Loucy (cell line): Measurements from ENCODE around the gene TRAPPC14.

Experiments
- H2AFZ ChIP-seq: fragments of 200-600 bp; sonication (generic); 2 replicates; pipeline ENCODE4 v1.6.0; 2016; ENCODE audit warnings: antibody characterized with exemption, mild to moderate bottlenecking, low read length, moderate library complexity
- H3F3A ChIP-seq: fragments of 200-600 bp; 2 replicates; pipeline ENCODE4 v1.6.0; 2016; ENCODE audit warnings: antibody characterized with exemption, low read depth, mild to moderate bottlenecking
- H3K27me3 ChIP-seq: fragments of 200-600 bp; sonication (generic); 2 replicates; pipeline ENCODE4 v1.6.1; 2014; ENCODE audit warnings: low read length, mild to moderate bottlenecking; ENCODE audit not compliant: insufficient read depth, poor library complexity, severe bottlenecking
- H3K36me3 ChIP-seq: fragments of 200-600 bp; sonication (generic); 2 replicates; pipeline ENCODE4 v1.6.1; 2016; ENCODE audit warnings: low read length; ENCODE audit not compliant: insufficient read depth
- H3K4me1 ChIP-seq: fragments of 200-600 bp; sonication (generic); 2 replicates; pipeline ENCODE4 v1.5.1; 2014; ENCODE audit warnings: low read length, mild to moderate bottlenecking; ENCODE audit not compliant: insufficient read depth, poor library complexity, severe bottlenecking
- H3K4me2 ChIP-seq: fragments of 200-600 bp; sonication (generic); 2 replicates; pipeline ENCODE4 v1.6.0; 2014; ENCODE audit warnings: antibody characterized with exemption, low read length, low read depth, mild to moderate bottlenecking; ENCODE audit not compliant: poor library complexity, severe bottlenecking
- H3K4me3 ChIP-seq: fragments of 200-600 bp; sonication (generic); 2 replicates; pipeline ENCODE4 v1.5.1; 2014; ENCODE audit warnings: low read length, mild to moderate bottlenecking, mixed read lengths; ENCODE audit not compliant: poor library complexity, severe bottlenecking
- H3K79me2 ChIP-seq: fragments of 200-600 bp; sonication (generic); 2 replicates; pipeline ENCODE4 v1.6.1; 2014; ENCODE audit warnings: low read length; ENCODE audit not compliant: insufficient read depth
- H3K9ac ChIP-seq: fragments of 200-600 bp; sonication (generic); 2 replicates; pipeline ENCODE4 v1.6.0; 2014; ENCODE audit warnings: mild to moderate bottlenecking, low read depth, low read length, moderate library complexity; ENCODE audit not compliant: poor library complexity, severe bottlenecking
- H3K9me2 ChIP-seq: fragments of 200-600 bp; sonication (generic); replicated peaks from 2 replicates; pipeline ENCODE4 v1.6.1; 2016; ENCODE audit warnings: low read depth, low read length, mixed read lengths
- H3K9me3 ChIP-seq: fragments of 200-600 bp; sonication (generic); 2 replicates; pipeline ENCODE4 v1.6.1; 2014; ENCODE audit warnings: mild to moderate bottlenecking, antibody characterized with exemption, low read length, low read depth; ENCODE audit not compliant: insufficient read depth
- H4K20me1 ChIP-seq: fragments of 200-600 bp; sonication (generic); 2 replicates; pipeline ENCODE4 v1.6.0; 2014; ENCODE audit warnings: antibody characterized with exemption, low read length, mild to moderate bottlenecking; ENCODE audit not compliant: insufficient read depth, poor library complexity, severe bottlenecking
- EZH2phosphoT487 ChIP-seq: fragments of 200-600 bp; IDR thresholded peaks from 2 replicates; pipeline ENCODE4 v1.6.1; 2018; ENCODE audit warnings: antibody characterized with exemption, mild to moderate bottlenecking, moderate library complexity, borderline replicate concordance
- TF ChIP-seq, protein P1 (sequence below): fragments of 200-600 bp; sonication (generic); conservative IDR thresholded peaks from 2 replicates; pipeline ENCODE4 v1.5.1; 2014; ENCODE audit warnings: mild to moderate bottlenecking, antibody characterized with exemption, low read length

The TRAPPC14 gene

GRCh38 chr7:100119072-100119969 is 39.2 kb downstream of the TRAPPC14 start, which contains the start of the genes CNPY4 and TAF6:
TSS of gene CNPY4 (plus strand) at chr7:100119634. CDS start at chr7:100119745, 111 bp downstream.
TSS of gene TAF6 (minus strand) at chr7:100119358. CDS start at chr7:100114209, 5,149 bp downstream.
- peaks cover 4% of the 10 kb centered on the region for H4K20me1 ChIP-seq
- peak within 1 kb of the TSS; percentile 78 for H2AFZ ChIP-seq
- H3K79me2 ChIP-seq, result peaks cover 27% of the 10 kb centered on the region
- H3K27me3 ChIP-seq, result no peaks in the 10 kb centered on the region
- no peaks in the 10 kb centered on the region for H3F3A ChIP-seq
- peaks cover 14% of the 10 kb centered on the region for H3K4me1 ChIP-seq
- peak within 1 kb of the TSS; percentile 91 for H3K4me2 ChIP-seq
- no peaks in the 10 kb centered on the region for H3K9me3 ChIP-seq
- H3K9ac ChIP-seq, result peak within 1 kb of the TSS; percentile 91
- H3K4me3 ChIP-seq, result peak within 1 kb of the TSS; percentile 99
- H3K9me2 ChIP-seq, result no peaks in the 10 kb centered on the region
- TF ChIP-seq EZH2phosphoT487, result no peak
- TF ChIP-seq, protein P1, sequence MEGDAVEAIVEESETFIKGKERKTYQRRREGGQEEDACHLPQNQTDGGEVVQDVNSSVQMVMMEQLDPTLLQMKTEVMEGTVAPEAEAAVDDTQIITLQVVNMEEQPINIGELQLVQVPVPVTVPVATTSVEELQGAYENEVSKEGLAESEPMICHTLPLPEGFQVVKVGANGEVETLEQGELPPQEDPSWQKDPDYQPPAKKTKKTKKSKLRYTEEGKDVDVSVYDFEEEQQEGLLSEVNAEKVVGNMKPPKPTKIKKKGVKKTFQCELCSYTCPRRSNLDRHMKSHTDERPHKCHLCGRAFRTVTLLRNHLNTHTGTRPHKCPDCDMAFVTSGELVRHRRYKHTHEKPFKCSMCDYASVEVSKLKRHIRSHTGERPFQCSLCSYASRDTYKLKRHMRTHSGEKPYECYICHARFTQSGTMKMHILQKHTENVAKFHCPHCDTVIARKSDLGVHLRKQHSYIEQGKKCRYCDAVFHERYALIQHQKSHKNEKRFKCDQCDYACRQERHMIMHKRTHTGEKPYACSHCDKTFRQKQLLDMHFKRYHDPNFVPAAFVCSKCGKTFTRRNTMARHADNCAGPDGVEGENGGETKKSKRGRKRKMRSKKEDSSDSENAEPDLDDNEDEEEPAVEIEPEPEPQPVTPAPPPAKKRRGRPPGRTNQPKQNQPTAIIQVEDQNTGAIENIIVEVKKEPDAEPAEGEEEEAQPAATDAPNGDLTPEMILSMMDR, result no peak
- no peaks in the 10 kb centered on the region for H3K36me3 ChIP-seq

DNA sequence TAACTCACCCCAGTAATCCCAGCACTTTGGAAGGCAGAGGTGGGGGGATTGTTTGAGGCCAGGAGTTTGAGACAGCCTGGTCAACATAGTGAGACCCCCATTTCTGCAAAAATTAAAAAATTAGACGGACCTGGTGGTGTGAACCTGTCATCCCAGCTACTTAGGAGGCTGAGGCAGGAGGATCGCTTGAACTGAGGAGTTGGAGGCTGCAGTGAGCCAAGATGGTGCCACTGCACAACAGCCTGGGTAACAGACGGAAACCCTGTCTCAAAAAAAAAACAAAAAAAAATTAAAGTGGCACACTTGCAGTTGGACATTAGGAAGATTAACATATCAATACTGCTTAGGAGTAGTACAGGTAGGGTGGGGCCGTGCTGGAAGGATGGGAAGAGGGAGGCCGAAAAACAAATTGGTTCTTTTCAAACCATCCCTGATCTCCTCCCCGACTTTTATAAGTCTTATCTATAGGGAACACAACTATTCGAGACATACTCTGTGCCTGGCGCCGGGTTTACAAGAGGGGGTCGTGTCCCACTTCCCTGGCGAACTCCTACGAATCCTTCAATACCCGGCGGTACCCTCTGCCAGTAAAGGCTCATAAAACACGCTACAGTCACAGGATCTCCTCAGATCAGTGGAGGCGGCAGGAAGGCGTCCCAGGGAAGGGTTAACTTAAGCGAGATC is 40.0 kb downstream of the TRAPPC14 start:
- Histone ChIP-seq H4K20me1 (peaks cover 4% of the 10 kb centered on the region), H3K27me3 (no peaks in the 10 kb centered on the region), H3F3A (no peaks in the 10 kb centered on the region), H2AFZ (peak overlapping the region; percentile 78), H3K9ac (peak overlapping the region; percentile 91), H3K4me2 (peak overlapping the region; percentile 91), H3K4me3 (peak overlapping the region; percentile 99), H3K4me1 (peaks cover 14% of the 10 kb centered on the region), H3K36me3 (peaks cover 4% of the 10 kb centered on the region; the same call in 1 of the 2 replicates), H3K79me2 (peaks cover 24% of the 10 kb centered on the region), H3K9me2 (no peaks in the 10 kb centered on the region), H3K9me3 (no peaks in the 10 kb centered on the region)
- TF ChIP-seq, protein P1, result no peak
- TF ChIP-seq EZH2phosphoT487, result no peak

GRCh38 chr7:100115026-100115425 is 43.5 kb downstream of the TRAPPC14 start:
- Histone ChIP-seq H3K9me2 (no peaks in the 10 kb centered on the region), H3K4me3 (no peak overlapping the region), H4K20me1 (peaks cover 4% of the 10 kb centered on the region), H3K36me3 (peaks cover 4% of the 10 kb centered on the region; the same call in 1 of the 2 replicates), H3K4me1 (peaks cover 6% of the 10 kb centered on the region), H3K9me3 (no peaks in the 10 kb centered on the region), H3K9ac (no peak overlapping the region), H2AFZ (no peak overlapping the region), H3K27me3 (no peaks in the 10 kb centered on the region), H3K79me2 (peaks cover 16% of the 10 kb centered on the region), H3K4me2 (no peak overlapping the region), H3F3A (no peaks in the 10 kb centered on the region)
- no peak for TF ChIP-seq EZH2phosphoT487
- TF ChIP-seq, protein P1, result no peak
